HK-2 (cell line): ENCODE results near the gene PPM1H.
"Not testable (repeated sequence)": the region's sequence is repeated elsewhere in the genome, so short reads cannot be mapped to it uniquely, and the experiment has no call there.

Experiments used
- DNase-seq: peaks from one replicate; pipeline ENCODE4 v3.0.0-alpha.2; 2018; ENCODE audit not compliant: unreplicated experiment

The PPM1H gene

DNA sequence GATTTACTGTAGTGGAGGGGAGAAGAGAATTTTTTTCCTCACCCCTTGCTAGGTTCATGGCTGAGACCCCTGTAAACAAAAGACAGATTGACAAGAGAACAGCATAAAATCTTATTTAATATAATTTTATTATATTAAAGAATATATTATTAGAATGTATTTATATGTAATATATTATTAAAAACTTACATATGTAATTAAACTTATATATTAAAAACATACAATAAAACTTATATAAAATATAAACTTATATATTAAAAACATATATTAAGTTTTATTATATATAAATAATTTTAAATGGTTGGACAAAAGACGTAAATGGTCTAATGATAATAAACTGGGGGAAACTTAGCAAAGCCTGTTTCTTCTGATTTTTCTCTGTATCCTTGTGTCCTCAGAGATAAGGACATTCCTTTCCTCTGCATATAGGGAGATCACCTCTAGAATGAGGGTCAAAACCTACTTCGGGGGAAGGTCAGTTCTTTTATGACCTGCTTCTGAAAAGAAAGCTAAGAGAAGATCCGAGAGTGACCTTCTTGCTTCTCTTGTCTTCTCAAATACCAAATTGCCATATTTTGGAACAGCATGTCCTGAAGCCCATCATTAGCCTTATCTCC is 8.9 kb upstream of the PPM1H start:
- no peak for DNase-seq

DNA sequence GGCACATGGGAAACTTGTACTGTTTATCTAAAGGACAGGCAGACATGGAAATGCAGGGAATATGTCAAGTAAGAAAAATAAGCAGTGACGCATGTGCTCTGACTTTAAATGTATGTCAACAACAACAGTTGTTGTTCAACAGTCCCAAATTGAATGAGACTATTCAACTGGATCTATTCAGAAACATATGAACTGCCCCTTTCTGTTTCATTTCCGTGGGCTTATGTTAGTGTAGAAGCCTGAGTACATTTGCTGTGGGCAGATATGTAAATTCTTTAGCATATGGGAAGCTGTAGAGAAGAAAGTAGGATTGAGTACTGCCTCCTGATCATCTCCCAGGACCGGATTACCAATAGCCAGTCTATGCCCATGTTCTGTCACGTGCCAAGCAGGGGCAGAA is 7.4 kb upstream of the PPM1H start:
- not testable (repeated sequence) for DNase-seq

DNA sequence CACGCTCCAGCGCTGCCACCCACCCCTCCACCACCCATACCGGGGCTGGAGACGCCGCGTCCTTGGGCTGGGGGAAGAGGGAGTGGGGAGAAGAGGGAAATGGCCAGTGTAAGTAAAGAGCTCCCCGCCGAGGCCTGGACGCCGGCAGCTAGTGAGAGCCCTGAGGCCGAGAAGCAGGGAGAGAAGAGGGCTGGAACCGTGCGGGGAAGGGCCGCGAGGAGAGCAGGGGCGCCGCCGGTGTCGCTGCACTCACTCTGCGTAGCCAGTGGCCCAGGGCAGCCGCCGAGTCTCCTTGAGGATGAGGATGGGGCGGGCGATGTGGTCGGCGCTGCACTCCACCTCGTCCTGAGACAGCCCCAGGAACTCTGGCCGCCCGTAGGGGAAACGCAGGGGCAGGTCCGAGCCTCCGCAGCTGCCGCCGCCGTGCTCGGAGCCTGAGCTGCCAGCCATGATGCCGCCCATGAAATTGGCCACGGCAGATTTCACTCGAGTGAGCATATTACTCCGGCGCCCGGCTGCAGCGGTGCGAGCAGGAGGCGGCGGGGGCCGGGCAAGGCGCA is 631 bp downstream of the PPM1H start:
- peak; percentile 70 for DNase-seq

DNA sequence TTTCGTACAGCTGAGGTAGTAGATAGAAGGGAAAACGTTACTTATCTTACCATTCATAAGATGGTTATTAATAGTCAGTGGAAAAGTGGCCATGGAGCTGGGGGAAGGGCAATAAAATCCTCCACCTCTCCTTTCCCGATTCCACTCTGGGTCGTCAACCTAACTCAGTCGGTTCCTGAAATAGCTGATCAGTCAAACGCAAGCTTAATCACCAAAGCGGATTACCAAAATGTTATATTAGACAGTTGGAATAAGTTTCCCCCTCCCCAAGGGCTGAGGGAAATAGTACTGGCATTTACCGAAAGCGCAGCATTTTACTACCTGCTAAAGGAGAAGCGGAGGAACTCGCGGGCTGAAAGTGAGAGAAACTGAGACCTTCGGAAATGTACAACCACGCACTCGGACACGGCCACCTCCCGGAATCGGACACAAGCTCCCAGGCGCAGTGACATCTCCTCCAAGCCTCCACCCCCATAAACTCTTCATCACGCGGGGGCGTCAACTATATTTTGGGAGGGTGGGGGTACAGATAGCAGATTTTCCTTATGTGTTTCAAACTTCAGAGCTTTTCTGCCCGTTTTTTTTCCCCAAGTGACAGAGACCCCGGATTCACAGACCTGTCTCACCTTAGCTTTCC is 1.2 kb downstream of the PPM1H start:
- peak; percentile 26 for DNase-seq

DNA sequence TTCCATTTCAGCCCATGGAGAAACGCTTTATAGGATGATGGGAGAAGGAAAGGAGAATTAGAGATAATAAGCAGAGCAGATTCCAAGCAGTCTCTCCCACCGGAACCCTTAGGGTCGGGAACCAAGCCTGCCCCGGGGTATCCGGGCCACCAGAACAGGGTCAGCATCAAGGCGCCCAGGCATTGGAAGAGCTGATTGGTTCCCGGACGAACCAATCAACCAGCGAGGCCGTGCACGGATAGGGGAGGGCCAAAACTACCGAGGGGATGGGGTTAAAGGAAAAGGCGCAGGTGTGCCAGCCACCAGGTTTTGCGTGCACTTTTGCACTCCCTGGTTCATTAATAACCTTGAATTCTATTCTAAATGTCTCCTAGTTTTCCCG is 1.7 kb downstream of the PPM1H start:
- DNase-seq = peak; percentile 6

DNA sequence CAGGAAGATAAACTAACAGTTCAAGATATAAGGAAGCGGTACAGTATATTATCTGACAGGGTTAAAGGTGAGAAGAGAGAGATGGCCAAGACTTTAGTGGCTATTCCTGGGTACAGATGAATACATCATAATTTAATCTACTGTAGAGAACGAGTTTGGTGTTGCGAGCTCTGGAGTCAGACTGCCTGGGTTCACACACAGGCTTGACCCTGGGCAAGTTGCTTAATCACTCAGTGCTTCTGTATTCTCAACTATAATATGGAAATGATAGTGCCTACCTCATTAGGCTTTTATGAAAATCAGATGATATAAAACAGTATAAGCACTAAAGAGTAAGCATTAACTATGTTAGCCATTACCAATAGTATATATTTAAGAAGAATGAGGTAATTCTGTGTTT is 3.5 kb downstream of the PPM1H start:
- no peak for DNase-seq

DNA sequence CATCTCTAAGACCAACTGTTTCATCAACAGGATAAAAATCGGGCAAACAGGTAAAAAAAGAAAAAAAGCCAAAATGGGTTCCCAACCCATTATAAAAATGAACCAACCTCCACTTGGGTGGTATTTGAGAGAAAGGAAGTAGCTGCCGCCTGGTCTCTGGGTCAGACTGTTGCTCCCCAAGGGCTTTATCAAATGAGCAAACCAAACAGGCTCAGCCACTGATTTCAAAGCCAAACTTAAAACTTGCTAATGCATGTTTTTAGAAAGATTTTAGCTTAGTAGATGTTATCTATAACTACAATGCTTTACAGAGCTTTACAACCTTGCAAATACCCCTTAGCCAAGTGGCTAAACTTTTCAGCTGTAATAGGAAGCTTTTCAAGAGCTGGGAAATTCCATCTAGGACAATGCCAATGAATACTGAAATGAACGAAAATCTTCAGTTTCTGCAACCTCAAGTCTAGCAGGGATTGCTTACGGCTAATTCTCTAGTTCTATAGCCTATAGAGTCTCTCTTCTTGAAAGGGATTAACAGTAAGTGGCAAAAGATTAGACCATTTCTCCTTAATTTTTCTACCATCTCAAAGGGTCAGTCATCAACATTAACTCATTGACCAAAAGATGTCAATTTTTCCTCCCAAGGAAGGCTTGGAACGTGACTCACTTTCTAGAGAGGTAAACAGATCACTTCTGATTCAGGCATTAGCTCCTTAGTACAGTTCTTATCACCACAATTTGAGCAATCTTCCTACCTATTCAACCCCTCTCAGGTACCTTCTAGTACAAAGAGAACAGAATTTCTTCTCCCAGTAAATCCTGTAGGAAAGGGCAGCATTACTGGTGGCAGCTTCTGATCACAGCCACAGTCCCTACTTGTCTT is 4.2 kb downstream of the PPM1H start:
- no peak for DNase-seq

DNA sequence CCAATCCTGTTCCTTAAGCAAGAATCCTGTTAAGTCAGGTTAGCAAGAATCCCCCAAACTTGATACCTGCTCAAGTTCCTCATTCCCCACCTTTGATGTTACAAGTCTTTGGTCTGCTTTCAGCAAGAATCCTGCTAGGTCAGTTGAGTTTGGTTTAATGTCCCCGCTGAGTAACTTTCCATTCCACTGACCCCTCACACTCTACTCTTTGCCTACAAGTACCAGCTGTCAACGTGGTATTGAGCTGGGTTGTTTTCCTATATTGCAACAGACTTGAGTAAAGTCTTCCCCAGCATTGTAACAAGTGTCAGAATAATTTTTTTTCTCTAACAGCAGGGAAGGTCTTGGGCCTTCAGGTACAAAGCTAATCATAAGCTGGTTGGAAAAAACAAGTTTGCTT is 6.3 kb downstream of the PPM1H start:
- no peak for DNase-seq

DNA sequence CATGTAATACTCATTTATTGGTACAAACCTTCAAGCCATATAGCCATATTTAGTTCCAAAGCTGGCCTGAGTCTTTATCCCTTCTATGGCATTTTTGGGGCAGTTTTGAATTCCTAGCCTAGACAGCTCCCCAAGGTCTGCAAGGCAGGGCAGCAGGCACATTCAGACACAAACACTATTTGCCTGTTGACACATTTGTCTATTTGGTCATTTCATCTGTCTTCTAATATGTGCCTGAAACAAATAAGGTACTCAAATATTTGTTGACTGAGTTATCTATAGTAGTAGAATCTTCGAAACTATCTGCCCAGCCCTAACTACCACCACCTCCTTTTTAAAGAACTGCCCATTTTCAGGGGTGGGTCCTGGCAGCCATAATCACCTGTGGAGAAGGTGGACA is 9.3 kb downstream of the PPM1H start:
- DNase-seq = no peak

DNA sequence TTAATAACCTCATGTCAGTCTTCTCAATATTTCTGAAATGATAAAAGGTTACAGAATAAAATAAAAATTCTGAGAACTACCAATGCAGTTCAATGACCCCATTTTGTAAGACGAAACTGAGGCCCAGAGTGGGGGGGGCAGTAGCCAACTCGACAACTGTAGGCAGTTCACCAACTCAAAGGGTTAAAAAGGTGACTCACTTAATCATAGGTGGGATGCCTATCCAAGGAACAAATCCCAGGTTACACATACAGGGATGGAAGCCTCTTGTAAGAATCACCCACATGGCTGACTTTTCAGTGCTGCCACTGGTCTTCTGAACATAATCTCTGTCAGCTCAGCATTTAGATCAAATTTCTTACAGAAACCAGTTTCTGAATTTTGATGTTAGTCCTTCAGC is 10.9 kb downstream of the PPM1H start:
- no peak for DNase-seq

DNA sequence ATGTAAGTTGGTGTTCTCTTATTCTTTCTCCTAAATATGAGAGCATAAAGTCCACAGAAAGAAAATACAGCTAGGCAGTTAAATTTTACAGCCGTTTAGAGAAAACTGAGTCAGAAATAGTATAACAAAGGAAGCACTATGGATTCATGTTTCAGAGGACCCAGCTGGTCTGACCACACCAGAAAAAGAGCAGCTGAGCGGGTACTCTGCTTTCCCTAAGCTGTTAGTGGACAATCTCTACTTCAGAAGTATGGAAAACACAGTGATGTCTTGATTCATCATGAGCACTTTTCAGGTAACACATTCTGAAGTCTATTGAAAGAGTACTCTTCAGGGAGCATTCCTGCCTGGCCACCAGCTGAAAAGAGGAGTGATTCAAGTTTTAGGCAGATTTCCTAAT is 12.4 kb downstream of the PPM1H start:
- no peak for DNase-seq

DNA sequence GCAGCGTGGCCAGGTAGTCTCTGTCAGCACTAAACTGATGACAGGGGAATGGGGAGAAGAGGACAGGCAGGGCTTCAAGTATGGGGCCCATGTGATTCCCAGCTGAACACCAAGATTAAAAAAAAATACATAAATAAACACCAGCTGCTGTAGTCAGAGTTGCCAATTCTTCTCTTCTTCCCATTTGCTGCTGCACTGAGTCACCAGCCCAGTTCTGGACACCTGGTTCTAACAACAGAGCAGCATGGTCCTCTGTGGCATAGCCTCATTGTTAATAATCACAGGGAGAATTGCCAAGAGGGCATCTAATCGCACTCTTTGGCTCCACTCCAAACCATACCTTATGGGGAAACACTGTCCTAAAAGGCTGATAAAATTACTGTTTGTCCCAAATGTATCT is 15.1 kb downstream of the PPM1H start:
- no peak for DNase-seq

DNA sequence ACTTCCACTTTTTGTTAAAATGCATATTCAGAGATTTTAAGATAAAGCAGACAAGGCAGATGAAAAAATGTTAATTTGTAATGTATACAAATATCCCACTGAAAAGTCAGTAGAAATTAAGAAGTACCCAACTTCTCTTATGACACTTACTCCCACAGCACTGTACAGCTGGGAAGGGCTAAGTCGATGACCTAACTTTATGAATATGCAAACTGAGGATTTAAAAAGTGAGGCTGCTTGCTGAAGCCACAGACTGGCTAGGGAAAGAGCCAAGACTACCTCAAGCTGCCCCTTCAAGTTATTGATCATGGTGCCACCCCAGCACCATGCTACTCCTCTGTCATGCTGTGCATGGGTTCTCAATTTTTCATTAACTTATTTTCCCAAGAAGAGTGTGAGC is 17.0 kb downstream of the PPM1H start:
- DNase-seq = no peak

DNA sequence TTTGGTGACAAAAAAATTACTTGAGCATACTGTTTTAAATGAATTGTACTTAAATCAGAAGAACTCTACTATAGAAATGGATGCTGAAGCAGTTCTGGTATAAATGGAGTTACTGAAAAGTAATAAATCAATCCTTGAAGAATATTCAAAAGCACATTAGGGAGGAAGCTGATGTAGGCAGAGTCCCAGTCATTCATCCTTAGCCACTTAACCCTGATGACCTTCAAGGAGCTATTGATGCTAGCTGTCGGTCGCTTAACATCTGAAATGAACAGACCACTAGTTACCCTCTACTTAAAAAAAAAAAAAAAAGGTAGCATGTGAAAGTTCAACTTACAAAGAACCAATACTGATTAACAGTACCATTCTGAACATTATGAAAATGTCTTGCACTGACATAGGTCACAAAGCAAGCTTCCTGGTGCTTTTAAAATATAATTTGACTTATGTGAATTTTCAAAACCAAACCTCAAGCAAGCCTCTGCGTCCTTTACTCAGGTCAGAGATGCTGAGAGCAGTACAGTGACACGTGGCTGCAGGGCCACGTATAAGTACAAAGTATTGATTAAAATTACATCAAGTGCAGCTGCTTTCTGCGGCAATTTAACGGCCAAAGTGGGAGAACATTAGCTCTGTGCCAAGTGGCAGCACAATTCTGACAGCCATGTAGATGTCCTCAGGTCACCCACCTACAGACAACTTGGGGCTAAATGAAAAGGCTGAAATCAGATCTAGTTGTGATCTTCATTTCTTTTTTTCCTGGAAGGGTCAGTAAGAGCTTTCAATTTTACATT is 18.1 kb downstream of the PPM1H start:
- no peak for DNase-seq

DNA sequence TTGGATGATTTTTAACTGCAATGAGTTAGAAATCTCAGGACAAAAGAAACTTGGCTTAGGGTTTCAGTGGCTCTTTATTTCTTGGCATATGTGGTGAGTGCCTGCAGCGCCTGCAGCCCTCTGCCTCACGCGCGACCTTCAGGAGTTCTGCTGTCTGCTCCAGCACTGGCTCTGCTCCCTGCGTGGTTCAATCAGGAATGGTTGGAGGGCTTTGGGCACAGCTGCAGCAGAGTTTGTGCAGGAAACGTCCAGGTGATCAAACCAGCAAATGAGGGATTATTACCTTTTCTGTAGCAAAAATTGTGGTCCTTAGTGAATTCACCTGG is 19.8 kb downstream of the PPM1H start:
- no peak for DNase-seq

DNA sequence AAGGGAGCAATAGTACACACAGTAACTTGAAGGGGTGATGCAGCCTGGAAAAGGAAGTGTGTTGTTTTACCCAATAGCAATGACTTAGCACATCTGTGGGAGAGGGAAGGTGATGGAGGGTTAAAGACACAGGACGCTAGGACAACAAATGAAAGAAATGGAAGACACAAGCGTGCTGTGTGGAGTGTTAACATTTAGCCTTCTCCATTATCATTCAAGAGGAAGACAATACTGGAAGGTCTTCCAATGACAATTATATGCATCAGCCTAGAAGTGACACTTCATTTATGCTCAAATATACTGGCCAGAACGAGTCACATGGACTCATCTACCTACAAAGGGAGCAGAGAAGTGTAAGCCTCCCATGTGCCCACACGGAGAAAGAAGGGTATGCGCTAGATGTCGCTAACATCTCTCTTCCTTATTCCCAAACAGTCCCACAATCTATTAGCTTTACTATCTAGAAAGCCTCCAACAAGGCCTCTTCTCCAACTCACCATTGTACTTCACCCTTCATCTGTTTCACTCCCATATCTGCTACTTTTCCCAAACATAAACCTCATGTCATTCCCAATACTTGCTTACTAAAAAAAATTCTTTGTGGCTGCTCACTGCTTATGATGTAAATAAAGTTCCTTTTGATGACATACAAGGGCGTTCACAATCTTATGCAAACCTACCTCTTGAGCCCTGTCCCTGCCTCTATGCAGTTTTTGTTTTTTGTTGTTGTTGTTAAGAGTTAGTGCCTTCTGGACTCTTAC is 20.3 kb downstream of the PPM1H start:
- no peak for DNase-seq

DNA sequence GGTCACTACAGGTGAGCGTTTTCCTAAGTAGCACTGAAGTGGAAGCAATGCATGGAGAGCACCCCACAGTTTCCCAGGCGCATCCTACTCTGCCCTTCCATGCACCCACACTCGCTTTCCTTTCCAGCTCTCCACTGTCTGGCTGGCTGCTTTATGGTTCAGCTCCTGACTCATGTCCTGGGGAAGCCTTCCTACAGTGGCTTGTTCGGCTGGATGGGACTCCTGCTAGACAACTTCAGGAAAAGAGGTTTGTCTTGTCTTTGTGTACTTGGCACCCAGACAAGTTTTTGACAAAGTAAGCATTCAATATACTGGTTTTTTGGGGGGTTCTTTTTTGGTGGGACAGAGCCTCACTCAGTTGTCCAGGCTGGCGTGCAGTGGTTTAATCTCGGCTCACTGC is 21.6 kb downstream of the PPM1H start:
- no peak for DNase-seq

DNA sequence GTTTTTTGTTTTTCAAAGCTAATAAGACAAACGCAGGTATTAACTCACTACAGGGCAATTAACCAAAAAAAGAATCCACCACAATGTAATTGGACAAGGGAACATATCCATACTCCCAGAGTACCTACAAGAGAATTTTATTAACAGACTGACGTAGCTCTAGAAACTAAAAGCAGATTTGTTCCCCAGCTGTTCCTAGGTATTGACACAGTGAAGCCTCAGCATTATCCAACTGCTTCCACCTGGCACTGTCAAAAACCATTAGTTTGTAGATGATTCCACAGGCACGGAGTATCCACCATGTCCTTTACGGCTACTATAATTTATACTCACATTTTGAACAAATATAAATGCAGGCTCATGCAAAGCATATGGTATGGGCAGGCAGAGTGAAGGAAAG is 22.3 kb downstream of the PPM1H start:
- DNase-seq = no peak

DNA sequence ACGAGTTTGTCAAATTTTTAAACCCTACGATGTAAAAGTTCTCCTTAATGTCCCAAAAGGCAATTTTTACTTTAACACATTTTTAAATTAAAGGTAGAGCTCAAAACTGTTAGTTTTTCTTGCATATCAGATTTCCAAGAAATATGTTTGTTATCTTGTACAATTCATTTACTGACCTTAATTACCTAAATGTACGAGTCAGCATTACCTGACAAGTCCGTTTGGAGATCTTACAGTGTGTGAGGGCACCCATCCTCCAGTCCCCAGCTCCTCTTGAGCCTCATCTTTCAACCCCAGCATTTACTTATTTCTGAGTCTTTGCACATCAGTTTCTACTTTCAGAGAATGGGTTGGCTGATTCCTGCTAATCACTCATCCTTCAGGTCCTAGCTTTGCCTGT is 23.7 kb downstream of the PPM1H start:
- no peak for DNase-seq

DNA sequence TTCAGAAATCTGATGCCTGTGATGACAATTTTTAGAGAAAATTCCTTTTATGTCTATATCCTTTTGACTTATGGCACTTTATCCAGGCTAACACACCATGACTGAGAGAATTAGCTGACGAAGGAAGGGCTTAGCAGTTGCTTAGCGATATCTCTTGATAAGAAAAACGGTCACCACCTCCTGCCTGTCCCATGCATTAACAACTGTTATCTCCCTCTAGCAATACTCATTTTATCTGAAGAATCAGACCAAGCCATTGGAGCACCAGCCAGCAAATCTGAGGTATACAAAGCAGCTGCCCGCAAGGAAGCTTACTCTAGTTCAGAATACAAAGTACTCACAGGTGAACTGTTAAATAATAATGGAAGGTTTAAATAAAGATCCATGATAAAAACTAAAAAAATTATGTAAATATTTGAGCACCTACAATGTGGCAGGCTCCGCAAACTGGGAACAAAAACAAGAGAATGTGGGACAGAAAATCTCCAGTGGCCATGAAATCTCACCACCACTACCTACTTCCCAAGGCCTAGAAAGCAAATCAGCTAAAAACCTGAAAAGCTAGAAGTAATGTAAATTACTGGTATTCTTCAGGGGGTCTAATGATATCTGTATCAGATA is 24.3 kb downstream of the PPM1H start:
- DNase-seq = no peak

DNA sequence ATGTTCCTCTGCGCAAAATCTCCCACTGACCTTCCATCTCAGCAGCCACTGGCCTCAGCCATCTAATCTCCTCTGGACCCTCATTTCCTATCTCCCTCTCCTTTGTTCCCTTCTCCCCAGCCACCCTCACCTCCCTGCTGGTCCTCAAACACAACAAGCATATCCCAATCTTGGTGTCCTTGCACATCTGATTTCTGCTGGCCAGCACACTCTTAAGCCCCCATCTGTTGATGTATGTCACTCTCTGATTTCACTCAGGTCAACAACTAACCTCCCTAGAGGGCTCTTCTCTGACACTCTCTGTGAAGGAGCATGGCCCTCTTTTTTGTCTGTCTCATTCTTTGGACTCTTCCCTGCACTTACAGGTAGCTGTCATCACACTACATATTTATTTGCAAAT is 25.6 kb downstream of the PPM1H start:
- no peak for DNase-seq
